Neural progenitor cell (in vitro differentiated cells): ENCODE results near the gene ALDH8A1.

ENCODE experiments used
- EZH2 ChIP-seq: fragments of 200-600 bp; sonication (generic); IDR thresholded peaks from 2 replicates; pipeline ENCODE4 v1.6.1; 2017; ENCODE audit warnings: antibody characterized with exemption, mild to moderate bottlenecking, moderate library complexity
- EZH2phosphoT487 ChIP-seq: fragments of 200-600 bp; sonication (generic); IDR thresholded peaks from 2 replicates; pipeline ENCODE4 v1.6.1; 2017; ENCODE audit warnings: antibody characterized with exemption
- TF ChIP-seq, protein P1 (sequence below): fragments of 200-600 bp; sonication (generic); IDR thresholded peaks from 2 replicates; pipeline ENCODE4 v1.5.1; 2017; ENCODE audit warnings: antibody characterized with exemption, mild to moderate bottlenecking

DNA sequence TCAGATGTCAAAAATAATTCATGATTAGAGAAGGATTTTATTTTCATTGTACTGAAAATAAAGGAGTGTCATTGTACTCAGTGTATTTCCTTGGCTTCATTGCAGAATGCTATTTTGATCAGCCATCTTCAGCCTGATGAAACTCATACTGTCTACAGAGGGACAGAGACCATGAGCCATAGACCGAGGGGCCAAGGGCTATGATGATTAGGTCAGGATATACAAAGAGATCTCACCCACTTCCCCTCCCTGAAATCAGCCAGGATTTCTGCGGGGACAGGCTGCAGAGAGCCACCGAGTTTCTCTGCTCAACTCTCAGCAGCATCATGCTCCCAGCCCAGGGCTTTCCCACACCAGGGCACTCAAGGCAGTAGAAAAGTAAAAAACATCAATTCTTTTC is 47.0 kb downstream of the ALDH8A1 start:
- TF ChIP-seq, protein P1, sequence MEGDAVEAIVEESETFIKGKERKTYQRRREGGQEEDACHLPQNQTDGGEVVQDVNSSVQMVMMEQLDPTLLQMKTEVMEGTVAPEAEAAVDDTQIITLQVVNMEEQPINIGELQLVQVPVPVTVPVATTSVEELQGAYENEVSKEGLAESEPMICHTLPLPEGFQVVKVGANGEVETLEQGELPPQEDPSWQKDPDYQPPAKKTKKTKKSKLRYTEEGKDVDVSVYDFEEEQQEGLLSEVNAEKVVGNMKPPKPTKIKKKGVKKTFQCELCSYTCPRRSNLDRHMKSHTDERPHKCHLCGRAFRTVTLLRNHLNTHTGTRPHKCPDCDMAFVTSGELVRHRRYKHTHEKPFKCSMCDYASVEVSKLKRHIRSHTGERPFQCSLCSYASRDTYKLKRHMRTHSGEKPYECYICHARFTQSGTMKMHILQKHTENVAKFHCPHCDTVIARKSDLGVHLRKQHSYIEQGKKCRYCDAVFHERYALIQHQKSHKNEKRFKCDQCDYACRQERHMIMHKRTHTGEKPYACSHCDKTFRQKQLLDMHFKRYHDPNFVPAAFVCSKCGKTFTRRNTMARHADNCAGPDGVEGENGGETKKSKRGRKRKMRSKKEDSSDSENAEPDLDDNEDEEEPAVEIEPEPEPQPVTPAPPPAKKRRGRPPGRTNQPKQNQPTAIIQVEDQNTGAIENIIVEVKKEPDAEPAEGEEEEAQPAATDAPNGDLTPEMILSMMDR: no peak
- no peak for TF ChIP-seq EZH2
- no peak for TF ChIP-seq EZH2phosphoT487
